ENCODE results near the gene SP100.

SP100 gene

GRCh38 chr2:230564805-230565779 is 149.1 kb downstream of the SP100 start:
- DNase-seq = no peak

GRCh38 chr2:230569298-230569697 is 153.3 kb downstream of the SP100 start:
- DNase-seq = no peak

GRCh38 chr2:230570987-230571386 is 155.0 kb downstream of the SP100 start:
- no peak for DNase-seq

- no peak for DNase-seq
These were observed 159.8 kb downstream of the SP100 start for GRCh38 chr2:230575642-230576324.

GRCh38 chr2:230577114-230577513 is 161.1 kb downstream of the SP100 start:
- no peak for DNase-seq

GRCh38 chr2:230578106-230578505 is 162.1 kb downstream of the SP100 start:
- DNase-seq = no peak

GRCh38 chr2:230582851-230583283 is 166.9 kb downstream of the SP100 start:
- DNase-seq = no peak

- no peak for DNase-seq
These were observed 167.6 kb downstream of the SP100 start for GRCh38 chr2:230583581-230583980.

GRCh38 chr2:230586328-230586982 is 170.5 kb downstream of the SP100 start:
- DNase-seq = no peak

GRCh38 chr2:230589025-230589424 is 173.0 kb downstream of the SP100 start:
- no peak for DNase-seq

- DNase-seq = no peak
These were observed 173.6 kb downstream of the SP100 start for GRCh38 chr2:230589497-230590015.

- DNase-seq = no peak
These were observed 174.3 kb downstream of the SP100 start for GRCh38 chr2:230590333-230590732.

GRCh38 chr2:230591850-230592249 is 175.8 kb downstream of the SP100 start:
- DNase-seq = no peak

GRCh38 chr2:230592775-230593174 is 176.8 kb downstream of the SP100 start:
- no peak for DNase-seq
